Endothelial cell of umbilical vein (primary cell): ENCODE measurements around the gene TMEM175. TPM values are rescaled to one million over a fixed set of nuclear protein-coding genes. Genes with fewer than 3 reads are reported as not detected.

ENCODE experiments used
- BruUV-seq: library from RNA; stranded (reverse); fragments of 400-500 nt; replicated peaks from 2 replicates; lab custom pipeline; 2021; lab: Mats Ljungman, UMichigan
- CTCF ChIA-PET: fragments of 300-600, 350-600 bp; sonication (Branson Sonifier 250); formaldehyde crosslinking; loops from one replicate; lab custom pipeline; 2021; ENCODE audit warnings: antibody characterized with exemption, inconsistent platforms; lab: Charles Lee
- POLR2A ChIA-PET: fragments of 300-600, 350-600 bp; sonication (Branson Sonifier 250); formaldehyde crosslinking; loops from one replicate; lab custom pipeline; 2021; ENCODE audit warnings: antibody characterized with exemption, inconsistent platforms; lab: Charles Lee
- DNase-seq: peaks from one replicate; pipeline ENCODE4 v3.0.0-alpha.2; 2011; ENCODE audit warnings: low read depth, low spot score
- FAIRE-seq: peaks from 2 replicates; lab custom pipeline; 2011; peaks lifted over from hg19 to GRCh38; lab: Jason Lieb, UNC
- H2AFZ ChIP-seq: 2 replicates; pipeline ENCODE4 v1.6.0; 2012; ENCODE audit warnings: low read depth, low read length, control low read depth, inconsistent platforms
- H3K27ac ChIP-seq: 2 replicates; pipeline ENCODE4 v1.5.1; 2011; ENCODE audit warnings: low read depth, mild to moderate bottlenecking, control low read depth, low read length, moderate library complexity; ENCODE audit not compliant: insufficient read depth
- H3K27me3 ChIP-seq, 2 experiments: 2 replicates each; pipeline versions ENCODE4 v1.6.0 to v1.6.1; 2011; ENCODE audit warnings: low read length in 2 of 2, mixed read lengths in 1 of 2; ENCODE audit not compliant: control insufficient read depth in 2 of 2, insufficient read depth in 2 of 2
- H3K36me3 ChIP-seq, 2 experiments: 2 replicates in 1 of 2; 3 replicates in 1 of 2; pipeline ENCODE4 v1.5.1; 2011; ENCODE audit warnings: low read length in 2 of 2, mild to moderate bottlenecking in 1 of 2, moderate library complexity in 1 of 2; ENCODE audit not compliant: control insufficient read depth in 2 of 2, insufficient read depth in 2 of 2; ENCODE audit errors: extremely low read depth in 1 of 2
- H3K4me1 ChIP-seq: 3 replicates; pipeline ENCODE4 v1.5.1; 2011; ENCODE audit warnings: mild to moderate bottlenecking, low read length; ENCODE audit not compliant: control insufficient read depth, insufficient read depth; ENCODE audit errors: extremely low read depth
- H3K4me2 ChIP-seq: 2 replicates; pipeline ENCODE4 v1.6.1; 2011; ENCODE audit warnings: low read length, control low read depth, mixed read lengths; ENCODE audit not compliant: insufficient read depth
- H3K4me3 ChIP-seq, 3 experiments: fragments of 200-600 bp in 1 of 3; sonication (generic), shearing (Covaris generic) in 1 of 3; replicated peaks in 1 of 3; 2 replicates each; pipeline ENCODE4 v1.5.1; 2011 to 2016; ENCODE audit warnings: control low read depth in 3 of 3, low read length in 3 of 3, mild to moderate bottlenecking in 2 of 3, inconsistent platforms in 1 of 3, low read depth in 1 of 3, moderate library complexity in 1 of 3; ENCODE audit not compliant: insufficient read depth in 1 of 3
- H3K79me2 ChIP-seq: 2 replicates; pipeline ENCODE4 v1.6.0; 2012; ENCODE audit warnings: low read length, inconsistent platforms; ENCODE audit not compliant: control insufficient read depth, insufficient read depth
- H3K9ac ChIP-seq: replicated peaks from 2 replicates; pipeline ENCODE3; 2011; ENCODE audit warnings: low read length, control low read depth; ENCODE audit not compliant: insufficient read depth; ENCODE audit errors: extremely low read depth
- H3K9me1 ChIP-seq: replicated peaks from 3 replicates; pipeline ENCODE4 v1.6.0; 2011; ENCODE audit warnings: mild to moderate bottlenecking, low read length; ENCODE audit not compliant: control insufficient read depth, insufficient read depth; ENCODE audit errors: extremely low read depth
- H3K9me3 ChIP-seq: replicated peaks from 2 replicates; pipeline ENCODE4 v1.5.1; 2012; ENCODE audit warnings: low read length, inconsistent platforms; ENCODE audit not compliant: control insufficient read depth, insufficient read depth
- H4K20me1 ChIP-seq: replicated peaks from 2 replicates; pipeline ENCODE3; 2011; ENCODE audit warnings: mild to moderate bottlenecking, low read length; ENCODE audit not compliant: control insufficient read depth, insufficient read depth; ENCODE audit errors: extremely low read depth
- CTCF ChIP-seq, 2 donors: IDR thresholded peaks; 1 replicate in 1 of 2; 2 replicates in 1 of 2; pipeline ENCODE4 v1.5.1; 2011; ENCODE audit warnings: low read length in 2 of 2, mild to moderate bottlenecking in 2 of 2, moderate library complexity in 2 of 2, control low read depth in 1 of 2, inconsistent platforms in 1 of 2, low read depth in 1 of 2; ENCODE audit not compliant: insufficient read depth in 1 of 2; ENCODE audit errors: extremely low read depth in 1 of 2
- EZH2 ChIP-seq: IDR thresholded peaks from 2 replicates; pipeline ENCODE4 v1.6.1; 2012; ENCODE audit warnings: borderline replicate concordance, low read depth, mild to moderate bottlenecking, moderate library complexity, low read length, inconsistent platforms; ENCODE audit not compliant: severe bottlenecking
- FOS ChIP-seq: IDR thresholded peaks from 2 replicates; pipeline ENCODE4 v1.6.1; 2011; ENCODE audit warnings: mild to moderate bottlenecking, low read length, moderate library complexity, borderline replicate concordance; ENCODE audit not compliant: insufficient read depth
- GATA2 ChIP-seq: IDR thresholded peaks from 2 replicates; pipeline ENCODE4 v1.7.0; 2011; ENCODE audit warnings: low read depth, mild to moderate bottlenecking, moderate library complexity, mixed read lengths, low read length; ENCODE audit not compliant: insufficient read length, insufficient read depth
- JUN ChIP-seq: IDR thresholded peaks from 2 replicates; pipeline ENCODE4 v1.6.1; 2011; ENCODE audit warnings: borderline replicate concordance, low read depth; ENCODE audit not compliant: insufficient read length, insufficient read depth
- MAX ChIP-seq: IDR thresholded peaks from 2 replicates; pipeline ENCODE4 v1.6.1; 2011; ENCODE audit not compliant: insufficient read depth, insufficient read length
- MYC ChIP-seq: IDR thresholded peaks from one replicate; pipeline ENCODE4 v1.6.1; 2011; ENCODE audit warnings: mild to moderate bottlenecking, low read depth, low read length
- POLR2A ChIP-seq: IDR thresholded peaks from 2 replicates; pipeline ENCODE4 v1.6.1; 2012; ENCODE audit warnings: low read depth, mild to moderate bottlenecking, control low read depth, low read length
- POLR2AphosphoS5 ChIP-seq: IDR thresholded peaks from 2 replicates; pipeline ENCODE4 v1.6.1; 2012; ENCODE audit warnings: low read depth, mild to moderate bottlenecking, control low read depth, low read length, moderate library complexity; ENCODE audit not compliant: insufficient read depth
- dilution Hi-C: fragments of 300-500 bp; cut with MboI; formaldehyde crosslinking; loops from one replicate; pipeline ENCODE4 v1.15.0; 2019; ENCODE audit warnings: low sequenced_read_pairs; ENCODE audit not compliant: extremely low pct_ligation_motif_present
- intact Hi-C: fragments of 100-400 bp; cut with micrococcal nuclease; formaldehyde crosslinking; loops from one replicate; pipeline ENCODE4 v1.10.0; 2022
- polyA plus RNA-seq, 4 experiments: library from polyadenylated mRNA; depleted of rRNA in 3 of 4; stranded (reverse) in 3 of 4; unstranded in 1 of 4; fragments of >200 nt; gene quantifications; 2 replicates each; pipeline versions ENCODE4 v1.2.1 to v1.2.3, GENCODE V29; 2011 to 2012; ENCODE audit warnings: missing spikeins in 1 of 4
- total RNA-seq: library from RNA; stranded (reverse); gene quantifications from 2 replicates; pipeline ENCODE4 v1.2.3, GENCODE V29; 2021

TMEM175 gene
- total and polyA plus RNA-seq, 2 donors (not counting 3 experiments of a cell fraction or from before 2014, with no cell fraction given): 21.9 to 80.1 TPM

- Histone ChIP-seq H4K20me1 (no peaks in the 10 kb centered on the region), H3K27me3 (no peaks in the 10 kb centered on the region), H3K4me2 (no peak overlapping the region), H3K4me3 (no peak overlapping the region), H3K36me3 (peaks cover 4 to 40% of the 10 kb centered on the region in 2 experiments), H3K79me2 (no peaks in the 10 kb centered on the region), H3K9me3 (no peaks in the 10 kb centered on the region), H3K4me1 (no peaks in the 10 kb centered on the region), H3K9ac (no peak overlapping the region), H3K27ac (no peak overlapping the region), H2AFZ (no peak overlapping the region), H3K9me1 (no peaks in the 10 kb centered on the region)
- no TSS peak for BruUV-seq
- no peak for FAIRE-seq
- DNase-seq: no peak
- ChIA-PET POLR2A (no interaction called here), CTCF (no interaction called here)
- dilution Hi-C loops: no loop called here
- intact Hi-C loops: no loop called here
- TF ChIP-seq MAX: no peak
- no peak for TF ChIP-seq JUN
- no peak for TF ChIP-seq EZH2
- TF ChIP-seq FOS: no peak
- no peak for TF ChIP-seq GATA2
- no peak for TF ChIP-seq POLR2AphosphoS5
- no peak for TF ChIP-seq MYC
- no peak for TF ChIP-seq CTCF (IDR thresholded peaks at IDR 0.05; ENCODE audit: extremely low read depth in 1 of 2, insufficient read depth in 1 of 2, low read depth in 1 of 2, low read length in 2 of 2)
- no peak for TF ChIP-seq POLR2A
Observed at GRCh38 chr4:884259-884658, 48.0 kb upstream of the TMEM175 start.
